GM12801 (cell line): ENCODE results near the gene KCNH2.

ENCODE experiments used
- TF ChIP-seq, protein P1 (sequence below): IDR thresholded peaks from one replicate; pipeline ENCODE4 v1.5.1; 2011; ENCODE audit warnings: control low read depth; ENCODE audit not compliant: insufficient read length; ENCODE audit errors: extremely low read depth

Gene KCNH2

DNA sequence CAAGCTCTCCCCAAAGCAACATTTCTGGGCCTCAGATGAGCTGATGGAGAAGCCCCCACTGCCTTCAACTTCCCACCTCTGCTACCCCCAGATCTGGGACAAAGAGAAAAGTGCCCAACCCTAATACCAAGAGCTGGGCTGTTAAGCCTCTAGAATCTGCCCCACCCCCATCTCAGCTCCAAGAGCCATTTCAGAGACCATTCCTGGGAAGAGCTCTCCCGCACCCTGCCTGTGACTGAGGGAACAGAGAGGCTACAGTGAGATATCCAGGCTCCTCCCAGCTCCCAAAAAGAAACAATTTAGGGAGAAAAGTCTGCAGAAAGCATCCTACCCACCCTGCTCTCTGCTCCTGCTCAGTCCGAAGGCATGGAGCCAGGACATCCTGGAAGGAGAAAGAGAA, 2.5 kb upstream of the KCNH2 start:
- TF ChIP-seq, protein P1, sequence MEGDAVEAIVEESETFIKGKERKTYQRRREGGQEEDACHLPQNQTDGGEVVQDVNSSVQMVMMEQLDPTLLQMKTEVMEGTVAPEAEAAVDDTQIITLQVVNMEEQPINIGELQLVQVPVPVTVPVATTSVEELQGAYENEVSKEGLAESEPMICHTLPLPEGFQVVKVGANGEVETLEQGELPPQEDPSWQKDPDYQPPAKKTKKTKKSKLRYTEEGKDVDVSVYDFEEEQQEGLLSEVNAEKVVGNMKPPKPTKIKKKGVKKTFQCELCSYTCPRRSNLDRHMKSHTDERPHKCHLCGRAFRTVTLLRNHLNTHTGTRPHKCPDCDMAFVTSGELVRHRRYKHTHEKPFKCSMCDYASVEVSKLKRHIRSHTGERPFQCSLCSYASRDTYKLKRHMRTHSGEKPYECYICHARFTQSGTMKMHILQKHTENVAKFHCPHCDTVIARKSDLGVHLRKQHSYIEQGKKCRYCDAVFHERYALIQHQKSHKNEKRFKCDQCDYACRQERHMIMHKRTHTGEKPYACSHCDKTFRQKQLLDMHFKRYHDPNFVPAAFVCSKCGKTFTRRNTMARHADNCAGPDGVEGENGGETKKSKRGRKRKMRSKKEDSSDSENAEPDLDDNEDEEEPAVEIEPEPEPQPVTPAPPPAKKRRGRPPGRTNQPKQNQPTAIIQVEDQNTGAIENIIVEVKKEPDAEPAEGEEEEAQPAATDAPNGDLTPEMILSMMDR = no peak

- TF ChIP-seq, protein P1 = no peak
These were observed 1.7 kb upstream of the KCNH2 start for GRCh38 chr7:150979713-150980390.

DNA sequence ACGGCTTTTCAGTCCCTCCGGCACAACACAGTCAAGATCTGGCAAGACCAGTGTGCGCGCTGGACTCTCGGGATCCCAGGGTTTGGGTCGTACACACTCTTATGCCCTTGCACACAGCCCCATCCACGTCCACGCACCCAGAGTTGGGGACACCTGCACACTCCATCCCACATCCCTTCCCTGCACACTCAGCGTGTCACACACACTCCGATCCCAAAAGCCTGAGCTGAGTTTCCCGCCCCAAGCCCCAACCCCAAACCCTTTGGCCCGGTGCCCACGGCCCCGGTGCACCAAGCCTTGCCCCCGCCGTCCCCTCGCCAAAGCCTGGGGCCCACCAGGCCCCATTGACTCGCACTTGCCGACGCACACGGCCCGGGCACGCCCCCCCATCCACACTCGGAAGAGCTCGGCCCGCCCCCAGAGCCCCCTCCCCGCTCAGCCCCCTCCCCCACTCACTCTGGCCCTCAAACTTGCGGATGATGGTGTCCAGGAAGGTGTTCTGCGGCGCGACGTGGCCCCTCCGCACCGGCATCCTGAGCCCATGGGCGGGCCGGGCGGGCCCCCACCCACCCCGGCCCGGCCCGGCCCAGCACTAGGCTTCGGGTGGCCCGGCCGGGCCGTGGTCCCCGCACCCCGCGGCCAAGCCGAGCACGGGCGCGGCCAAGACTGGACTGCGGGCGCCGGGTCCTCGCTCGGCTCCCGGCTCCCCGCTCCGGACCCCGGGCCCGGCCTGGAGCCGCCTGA, 567 bp downstream of the KCNH2 start:
- TF ChIP-seq, protein P1 = no peak

GRCh38 chr7:150976529-150977381, 1.4 kb downstream of the KCNH2 start:
- TF ChIP-seq, protein P1 = no peak

DNA sequence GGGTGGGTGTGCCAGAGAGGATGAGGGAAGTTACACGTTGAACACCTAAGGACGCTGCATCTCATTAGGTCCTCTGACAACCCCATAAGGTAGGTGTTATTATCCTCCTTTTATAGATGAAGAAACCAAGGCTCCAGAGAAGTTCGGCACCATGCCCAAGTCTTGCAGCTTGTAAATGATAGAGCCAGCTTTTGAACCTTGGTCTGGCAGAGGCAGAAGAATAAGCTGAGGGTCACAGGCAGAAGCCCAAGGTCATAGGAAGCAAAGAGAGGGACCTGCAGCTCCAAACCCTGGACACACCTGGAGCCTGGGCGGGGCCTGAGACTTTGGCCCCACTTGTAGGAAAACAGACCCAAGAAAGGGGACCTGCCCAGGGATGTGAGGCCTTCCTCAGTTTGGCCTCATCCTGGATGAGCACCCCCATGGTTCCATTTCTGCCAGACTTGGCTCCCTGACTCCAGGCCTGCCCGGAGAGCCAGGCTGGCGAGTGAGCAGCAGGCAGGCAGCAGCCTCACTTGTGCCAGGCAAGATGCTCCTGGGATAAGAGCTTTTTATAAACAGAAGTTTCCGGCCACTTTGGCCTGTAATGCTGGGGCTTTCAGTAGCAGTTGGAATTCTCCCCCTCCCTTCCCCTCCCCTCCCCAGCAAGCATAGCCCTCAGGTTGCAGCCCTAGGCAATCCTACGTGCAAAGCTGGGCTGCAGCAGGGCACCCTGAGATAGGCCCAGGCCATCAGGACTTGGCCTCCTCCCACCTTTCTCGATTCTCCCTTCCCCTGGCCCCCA, 2.4 kb downstream of the KCNH2 start:
- TF ChIP-seq, protein P1 = no peak

DNA sequence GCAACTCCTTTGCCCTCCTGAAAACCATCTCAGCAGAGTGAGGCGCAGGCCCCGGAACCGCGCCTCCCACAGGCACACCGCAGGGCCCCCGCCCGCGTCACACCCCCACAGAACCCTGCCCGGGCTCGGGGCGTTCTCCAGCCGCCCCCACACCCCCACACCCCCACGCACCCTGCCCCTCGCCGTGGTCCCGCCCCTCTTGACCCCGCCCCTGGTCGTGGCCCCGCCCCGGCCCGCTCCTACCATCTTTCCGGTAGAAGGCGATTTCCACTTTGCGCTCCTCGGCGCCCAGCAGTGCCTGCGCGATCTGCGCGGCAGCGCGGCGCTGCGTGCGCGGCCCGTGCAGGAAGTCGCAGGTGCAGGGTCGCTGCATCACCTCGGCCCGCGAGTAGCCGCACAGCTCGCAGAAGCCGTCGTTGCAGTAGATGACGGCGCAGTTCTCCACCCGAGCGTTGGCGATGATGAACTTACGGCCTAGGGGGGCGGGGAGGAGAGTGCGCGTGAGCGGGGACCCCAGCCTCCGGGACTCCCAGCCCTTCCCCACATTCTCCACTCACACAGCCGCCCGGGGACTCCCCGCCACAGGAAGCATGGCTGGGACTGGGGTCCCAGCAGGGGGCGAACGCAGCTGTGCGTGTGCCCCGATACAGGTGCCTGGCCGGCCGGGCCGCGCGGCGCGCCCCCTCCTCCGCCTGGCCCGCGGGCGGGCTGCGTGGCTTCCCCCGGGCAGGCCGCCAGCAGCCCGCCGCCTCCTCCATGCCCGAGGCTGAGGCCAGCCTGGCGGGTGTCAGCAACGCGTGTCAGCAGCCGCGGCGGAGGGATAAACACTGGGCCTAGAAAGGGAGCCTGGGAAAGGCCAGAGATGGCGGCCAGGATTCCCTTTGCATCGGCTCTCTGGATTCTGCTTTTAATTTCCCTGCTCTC, 3.4 kb downstream of the KCNH2 start:
- TF ChIP-seq, protein P1 = no peak
